Neural cell (in vitro differentiated cells): Measurements from ENCODE around the gene FBRSL1. TPM values are rescaled to one million over a fixed set of nuclear protein-coding genes. Genes with fewer than 3 reads are reported as not detected.

Source experiments
- H2AFZ ChIP-seq: fragments of 200-600, 300-800 bp; sonication (generic), shearing (Covaris generic); 2 replicates; pipeline ENCODE4 v1.6.0; 2014; ENCODE audit warnings: low read depth, mild to moderate bottlenecking, antibody characterized with exemption, low read length, moderate library complexity
- H3F3A ChIP-seq: fragments of 200-600 bp; shearing (Covaris generic); 2 replicates; pipeline ENCODE4 v1.6.1; 2016; ENCODE audit warnings: mild to moderate bottlenecking, moderate library complexity, mixed read lengths, antibody characterized with exemption, low read length; ENCODE audit not compliant: insufficient read depth, poor library complexity, severe bottlenecking
- H3K27ac ChIP-seq: fragments of 200-600, 300-800 bp; sonication (generic), shearing (Covaris generic); 2 replicates; pipeline ENCODE4 v1.5.1; 2014; ENCODE audit warnings: mild to moderate bottlenecking, low read length, moderate library complexity
- H3K27me3 ChIP-seq: fragments of 300-800, 200-600 bp; sonication (generic), shearing (Covaris generic); 2 replicates; pipeline ENCODE4 v1.6.0; 2014; ENCODE audit warnings: mild to moderate bottlenecking, low read depth, low read length, moderate library complexity; ENCODE audit not compliant: insufficient read depth
- H3K36me3 ChIP-seq: fragments of 300-800, 200-600 bp; sonication (generic), shearing (Covaris generic); 2 replicates; pipeline ENCODE4 v1.5.1; 2014; ENCODE audit warnings: mild to moderate bottlenecking, antibody characterized with exemption, low read length, moderate library complexity; ENCODE audit not compliant: insufficient read depth
- H3K4me2 ChIP-seq: fragments of 300-800, 200-600 bp; sonication (generic), shearing (Covaris generic); 2 replicates; pipeline ENCODE4 v1.6.0; 2014; ENCODE audit warnings: mild to moderate bottlenecking, low read length
- H3K4me3 ChIP-seq: fragments of 300-800, 200-600 bp; sonication (generic), shearing (Covaris generic); 2 replicates; pipeline ENCODE4 v1.5.1; 2014; ENCODE audit warnings: mild to moderate bottlenecking, low read length, moderate library complexity
- H3K79me2 ChIP-seq: fragments of 200-600 bp; shearing (Covaris generic); replicated peaks from 2 replicates; pipeline ENCODE4 v1.6.0; 2014; ENCODE audit warnings: mild to moderate bottlenecking, low read length, moderate library complexity; ENCODE audit not compliant: insufficient read depth
- H3K9ac ChIP-seq: fragments of 300-800, 200-600 bp; sonication (generic), shearing (Covaris generic); 2 replicates; pipeline ENCODE4 v1.6.1; 2016; ENCODE audit warnings: mild to moderate bottlenecking, low read length, mixed read lengths
- H3K9me2 ChIP-seq: fragments of 200-600 bp; shearing (Covaris generic); 2 replicates; pipeline ENCODE4 v1.6.1; 2016; ENCODE audit warnings: mild to moderate bottlenecking, low read length, mixed read lengths; ENCODE audit not compliant: insufficient read depth
- H3K9me3 ChIP-seq: fragments of 200-600, 300-800 bp; sonication (generic), shearing (Covaris generic); 2 replicates; pipeline ENCODE4 v1.6.1; 2016; ENCODE audit warnings: mild to moderate bottlenecking, mixed run types, low read length, moderate library complexity, mixed read lengths
- H4K20me1 ChIP-seq: fragments of 200-600 bp; shearing (Covaris generic); 2 replicates; pipeline ENCODE4 v1.6.1; 2016; ENCODE audit warnings: mild to moderate bottlenecking, mixed run types; ENCODE audit not compliant: insufficient read depth
- EP300 ChIP-seq: fragments of 450-650 bp; conservative IDR thresholded peaks from 2 replicates; pipeline ENCODE4 v1.6.1; 2014; ENCODE audit warnings: antibody characterized with exemption, mild to moderate bottlenecking, moderate library complexity; ENCODE audit not compliant: poor library complexity, severe bottlenecking
- EZH2 ChIP-seq: fragments of 200-600, 300-800 bp; shearing (Covaris generic), sonication (generic); IDR thresholded peaks from 2 replicates; pipeline ENCODE4 v1.6.1; 2014; ENCODE audit warnings: antibody characterized with exemption, low read length, borderline replicate concordance, mild to moderate bottlenecking; ENCODE audit not compliant: insufficient read depth, poor library complexity, severe bottlenecking
- MXI1 ChIP-seq: fragments of 450-650 bp; conservative IDR thresholded peaks from 2 replicates; pipeline ENCODE4 v1.6.1; 2014; ENCODE audit warnings: antibody characterized with exemption, mild to moderate bottlenecking; ENCODE audit not compliant: poor library complexity, severe bottlenecking
- POLR2AphosphoS5 ChIP-seq: IDR thresholded peaks from 2 replicates; pipeline ENCODE4 v1.6.1; 2012
- RAD21 ChIP-seq: fragments of 450-650 bp; conservative IDR thresholded peaks from 2 replicates; pipeline ENCODE4 v1.6.1; 2014; ENCODE audit warnings: antibody characterized with exemption, mild to moderate bottlenecking, moderate library complexity
- SMC3 ChIP-seq: fragments of 450-650 bp; conservative IDR thresholded peaks from 2 replicates; pipeline ENCODE4 v1.6.1; 2014; ENCODE audit warnings: antibody characterized with exemption, mild to moderate bottlenecking, moderate library complexity; ENCODE audit not compliant: poor library complexity
- TAF1 ChIP-seq: IDR thresholded peaks from 2 replicates; pipeline ENCODE4 v1.6.1; 2012; ENCODE audit warnings: low read depth
- polyA plus RNA-seq: library from polyadenylated mRNA; depleted of rRNA; stranded (reverse); fragments of >200 nt; gene quantifications from 2 replicates; pipeline ENCODE4 v1.2.3, GENCODE V29; 2014
- TF ChIP-seq, protein P1 (sequence below): fragments of 450-650 bp; IDR thresholded peaks from 2 replicates; pipeline ENCODE4 v1.5.1; 2014; ENCODE audit warnings: antibody characterized with exemption, mild to moderate bottlenecking, moderate library complexity; ENCODE audit not compliant: poor library complexity, severe bottlenecking
- TF ChIP-seq, protein P2 (sequence below): IDR thresholded peaks from 2 replicates; pipeline ENCODE4 v1.6.1; 2012; ENCODE audit warnings: borderline replicate concordance

Gene FBRSL1
- polyA plus RNA-seq, 1 donor from 2014 or later, result 11.9 TPM

DNA sequence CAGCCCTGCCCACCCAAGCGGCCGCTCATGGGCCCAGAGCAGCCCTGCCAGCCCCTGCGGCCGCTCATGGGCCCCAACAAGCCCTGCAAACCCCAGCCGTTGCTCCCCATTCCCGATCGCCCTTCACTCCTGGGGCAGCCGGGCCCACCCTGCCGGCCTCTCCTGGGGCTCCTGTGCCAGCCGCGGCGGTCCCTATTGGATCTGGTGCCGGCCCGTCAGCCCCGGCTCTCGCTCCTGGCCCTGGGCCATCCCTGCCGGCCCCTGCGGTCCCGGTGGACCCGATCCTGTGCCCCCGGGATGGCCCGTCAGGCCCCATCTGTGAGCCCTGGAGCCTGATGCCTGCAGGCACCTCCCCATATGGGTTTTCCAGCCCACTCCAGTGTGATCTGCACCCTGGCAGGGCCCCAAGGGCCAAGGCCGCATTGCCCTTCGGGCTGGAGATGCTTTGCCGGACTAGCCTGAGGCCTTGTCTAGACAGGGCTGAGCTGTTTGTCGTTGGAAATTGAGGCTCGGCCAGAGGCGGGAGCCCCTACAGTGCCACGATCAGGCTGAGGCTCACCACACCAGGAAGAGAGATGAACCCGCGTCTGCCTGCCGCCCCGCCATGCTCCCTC is 20.3 kb downstream of the FBRSL1 start:
- Histone ChIP-seq H3K27ac (no peak overlapping the region), H3F3A (no peaks in the 10 kb centered on the region), H2AFZ (no peak overlapping the region), H3K9me2 (no peaks in the 10 kb centered on the region), H3K4me2 (no peak overlapping the region), H3K27me3 (no peaks in the 10 kb centered on the region), H3K36me3 (no peaks in the 10 kb centered on the region), H3K4me3 (no peak overlapping the region), H4K20me1 (peaks cover 4% of the 10 kb centered on the region), H3K9me3 (no peaks in the 10 kb centered on the region), H3K9ac (no peak overlapping the region), H3K79me2 (no peaks in the 10 kb centered on the region)
- no peak for TF ChIP-seq POLR2AphosphoS5
- TF ChIP-seq TAF1, result no peak
- TF ChIP-seq, protein P1, sequence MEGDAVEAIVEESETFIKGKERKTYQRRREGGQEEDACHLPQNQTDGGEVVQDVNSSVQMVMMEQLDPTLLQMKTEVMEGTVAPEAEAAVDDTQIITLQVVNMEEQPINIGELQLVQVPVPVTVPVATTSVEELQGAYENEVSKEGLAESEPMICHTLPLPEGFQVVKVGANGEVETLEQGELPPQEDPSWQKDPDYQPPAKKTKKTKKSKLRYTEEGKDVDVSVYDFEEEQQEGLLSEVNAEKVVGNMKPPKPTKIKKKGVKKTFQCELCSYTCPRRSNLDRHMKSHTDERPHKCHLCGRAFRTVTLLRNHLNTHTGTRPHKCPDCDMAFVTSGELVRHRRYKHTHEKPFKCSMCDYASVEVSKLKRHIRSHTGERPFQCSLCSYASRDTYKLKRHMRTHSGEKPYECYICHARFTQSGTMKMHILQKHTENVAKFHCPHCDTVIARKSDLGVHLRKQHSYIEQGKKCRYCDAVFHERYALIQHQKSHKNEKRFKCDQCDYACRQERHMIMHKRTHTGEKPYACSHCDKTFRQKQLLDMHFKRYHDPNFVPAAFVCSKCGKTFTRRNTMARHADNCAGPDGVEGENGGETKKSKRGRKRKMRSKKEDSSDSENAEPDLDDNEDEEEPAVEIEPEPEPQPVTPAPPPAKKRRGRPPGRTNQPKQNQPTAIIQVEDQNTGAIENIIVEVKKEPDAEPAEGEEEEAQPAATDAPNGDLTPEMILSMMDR, result no peak

DNA sequence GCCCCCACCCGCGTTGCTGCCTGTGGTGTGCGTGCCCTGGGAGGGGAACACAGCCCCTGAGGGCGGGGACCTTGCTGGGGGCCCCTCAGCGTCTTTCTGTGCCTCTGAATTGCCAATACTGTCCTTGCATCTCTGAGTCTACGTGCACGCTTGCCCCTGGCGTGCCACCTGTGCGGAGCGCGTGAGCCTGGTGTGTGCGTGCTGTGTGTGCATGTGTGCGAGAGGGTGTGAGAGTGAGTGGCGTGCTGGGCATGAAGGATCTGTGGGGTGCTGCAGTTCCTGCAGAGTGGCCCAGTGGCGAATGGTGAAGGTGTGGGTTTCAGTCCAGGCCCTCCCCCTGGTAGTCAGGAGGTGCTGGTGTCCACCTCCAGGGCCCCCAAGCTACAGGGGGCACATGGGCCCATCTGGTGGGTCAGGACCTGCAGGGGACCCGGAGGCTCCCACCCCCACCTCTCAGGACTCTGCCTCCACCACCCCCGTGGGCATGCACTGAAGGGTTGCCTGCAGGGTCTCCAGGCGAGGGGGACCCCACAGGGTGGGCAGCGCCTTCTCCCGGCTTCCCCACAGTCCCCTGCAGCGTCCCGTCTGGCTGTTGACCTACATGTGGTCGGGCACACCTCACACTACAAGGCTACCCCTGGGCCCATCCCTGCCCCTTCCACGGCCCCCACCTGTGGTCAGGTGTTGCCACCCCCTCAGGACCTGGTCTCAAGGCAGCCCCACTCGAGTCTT is 21.0 kb downstream of the FBRSL1 start:
- TF ChIP-seq SMC3 (no peak), TAF1 (no peak), EP300 (no peak), MXI1 (no peak), RAD21 (no peak), EZH2 (no peak), POLR2AphosphoS5 (no peak)
- TF ChIP-seq, protein P2, sequence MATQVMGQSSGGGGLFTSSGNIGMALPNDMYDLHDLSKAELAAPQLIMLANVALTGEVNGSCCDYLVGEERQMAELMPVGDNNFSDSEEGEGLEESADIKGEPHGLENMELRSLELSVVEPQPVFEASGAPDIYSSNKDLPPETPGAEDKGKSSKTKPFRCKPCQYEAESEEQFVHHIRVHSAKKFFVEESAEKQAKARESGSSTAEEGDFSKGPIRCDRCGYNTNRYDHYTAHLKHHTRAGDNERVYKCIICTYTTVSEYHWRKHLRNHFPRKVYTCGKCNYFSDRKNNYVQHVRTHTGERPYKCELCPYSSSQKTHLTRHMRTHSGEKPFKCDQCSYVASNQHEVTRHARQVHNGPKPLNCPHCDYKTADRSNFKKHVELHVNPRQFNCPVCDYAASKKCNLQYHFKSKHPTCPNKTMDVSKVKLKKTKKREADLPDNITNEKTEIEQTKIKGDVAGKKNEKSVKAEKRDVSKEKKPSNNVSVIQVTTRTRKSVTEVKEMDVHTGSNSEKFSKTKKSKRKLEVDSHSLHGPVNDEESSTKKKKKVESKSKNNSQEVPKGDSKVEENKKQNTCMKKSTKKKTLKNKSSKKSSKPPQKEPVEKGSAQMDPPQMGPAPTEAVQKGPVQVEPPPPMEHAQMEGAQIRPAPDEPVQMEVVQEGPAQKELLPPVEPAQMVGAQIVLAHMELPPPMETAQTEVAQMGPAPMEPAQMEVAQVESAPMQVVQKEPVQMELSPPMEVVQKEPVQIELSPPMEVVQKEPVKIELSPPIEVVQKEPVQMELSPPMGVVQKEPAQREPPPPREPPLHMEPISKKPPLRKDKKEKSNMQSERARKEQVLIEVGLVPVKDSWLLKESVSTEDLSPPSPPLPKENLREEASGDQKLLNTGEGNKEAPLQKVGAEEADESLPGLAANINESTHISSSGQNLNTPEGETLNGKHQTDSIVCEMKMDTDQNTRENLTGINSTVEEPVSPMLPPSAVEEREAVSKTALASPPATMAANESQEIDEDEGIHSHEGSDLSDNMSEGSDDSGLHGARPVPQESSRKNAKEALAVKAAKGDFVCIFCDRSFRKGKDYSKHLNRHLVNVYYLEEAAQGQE, result no peak
- TF ChIP-seq, protein P1, result no peak
- peaks cover 4% of the 10 kb centered on the region for H4K20me1 ChIP-seq
- no peaks in the 10 kb centered on the region for H3K9me2 ChIP-seq

More for the DNA sequence above, 21.0 kb downstream of the FBRSL1 start:
- H3K9ac ChIP-seq, result no peak overlapping the region
- H3K36me3 ChIP-seq, result no peaks in the 10 kb centered on the region
- H3F3A ChIP-seq, result no peaks in the 10 kb centered on the region
- no peaks in the 10 kb centered on the region for H3K9me3 ChIP-seq
- H3K27me3 ChIP-seq, result no peaks in the 10 kb centered on the region
- H3K79me2 ChIP-seq, result no peaks in the 10 kb centered on the region
- H3K27ac ChIP-seq, result no peak overlapping the region
- H3K4me3 ChIP-seq, result no peak overlapping the region
- no peak overlapping the region for H2AFZ ChIP-seq
- H3K4me2 ChIP-seq, result no peak overlapping the region
